Activated naive CD8-positive, alpha-beta T cell treated with anti-CD3 and anti-CD28 coated beads, Interleukin-2, amount 50 U/mL, for 24 hours (primary cell): ENCODE measurements around the gene UGT2B11.
"Not testable (repeated sequence)": the region's sequence is repeated elsewhere in the genome, so short reads cannot be mapped to it uniquely, and the experiment has no call there.

Experiments
- ATAC-seq: fragments of 150-1000 bp; cut with Tn5 transposase; one replicate; pipeline ENCODE4 v1.10.0; 2021
- DNase-seq: peaks from one replicate; pipeline ENCODE4 v3.0.0; 2021
- H3K27ac Mint-ChIP-seq: one replicate; pipeline ENCODE4 v1.8.0; 2021; ENCODE audit warnings: mild to moderate bottlenecking, mixed read lengths
- H3K27me3 Mint-ChIP-seq: one replicate; pipeline ENCODE4 v1.8.0; 2021; ENCODE audit warnings: mixed read lengths
- H3K36me3 Mint-ChIP-seq: one replicate; pipeline ENCODE4 v1.8.0; 2021; ENCODE audit warnings: low read depth, mixed read lengths
- H3K4me1 Mint-ChIP-seq: one replicate; pipeline ENCODE4 v1.8.0; 2021; ENCODE audit warnings: mixed read lengths
- H3K4me3 Mint-ChIP-seq: one replicate; pipeline ENCODE4 v1.8.0; 2021; ENCODE audit warnings: mild to moderate bottlenecking, moderate library complexity, mixed read lengths
- H3K9me3 Mint-ChIP-seq: one replicate; pipeline ENCODE4 v1.8.0; 2021; ENCODE audit warnings: mixed read lengths

UGT2B11 gene

DNA sequence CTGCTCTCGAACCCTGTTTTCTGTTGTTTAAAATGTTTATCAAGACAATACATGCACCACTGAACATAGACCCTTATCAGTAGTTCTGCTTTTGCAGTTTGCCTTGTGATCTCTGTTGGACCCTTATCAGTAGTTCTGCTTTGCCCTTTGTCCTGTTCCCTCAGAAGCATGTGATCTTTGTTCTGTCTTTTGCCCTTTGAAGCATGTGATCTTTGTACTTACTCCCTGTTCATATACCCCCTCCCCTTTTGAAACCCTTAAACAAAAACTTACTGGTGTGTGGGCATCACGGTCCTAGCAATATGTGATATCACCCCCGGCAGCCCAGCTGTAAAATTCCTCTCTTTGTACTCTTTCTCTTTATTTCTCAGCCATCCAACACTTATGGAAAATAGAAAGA is 22.6 kb downstream of the UGT2B11 start:
- not testable (repeated sequence) for H3K4me1 Mint-ChIP-seq, H3K36me3 Mint-ChIP-seq, DNase-seq, H3K4me3 Mint-ChIP-seq, H3K27ac Mint-ChIP-seq, H3K9me3 Mint-ChIP-seq, H3K27me3 Mint-ChIP-seq, ATAC-seq

DNA sequence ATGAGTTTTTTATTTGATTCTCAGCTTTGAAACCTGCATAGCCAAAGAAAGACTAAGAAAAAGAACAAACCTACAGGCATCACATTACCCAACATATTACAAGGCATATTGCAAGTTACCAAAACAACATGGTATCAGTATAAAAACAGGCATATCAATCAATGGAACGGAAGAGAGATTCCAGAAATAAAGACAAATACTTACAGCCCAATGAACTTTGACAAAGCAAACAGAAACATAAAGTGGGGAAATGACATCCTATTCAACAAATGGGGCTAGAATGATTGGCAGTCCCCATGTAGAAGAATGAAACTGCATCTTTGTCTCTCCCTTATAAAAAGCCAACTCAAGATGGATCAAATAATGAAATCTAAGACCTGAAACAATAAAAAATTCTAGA is 23.9 kb downstream of the UGT2B11 start:
- DNase-seq, H3K9me3 Mint-ChIP-seq, H3K4me3 Mint-ChIP-seq, ATAC-seq, H3K36me3 Mint-ChIP-seq, H3K4me1 Mint-ChIP-seq, H3K27me3 Mint-ChIP-seq, H3K27ac Mint-ChIP-seq: not testable (repeated sequence)

DNA sequence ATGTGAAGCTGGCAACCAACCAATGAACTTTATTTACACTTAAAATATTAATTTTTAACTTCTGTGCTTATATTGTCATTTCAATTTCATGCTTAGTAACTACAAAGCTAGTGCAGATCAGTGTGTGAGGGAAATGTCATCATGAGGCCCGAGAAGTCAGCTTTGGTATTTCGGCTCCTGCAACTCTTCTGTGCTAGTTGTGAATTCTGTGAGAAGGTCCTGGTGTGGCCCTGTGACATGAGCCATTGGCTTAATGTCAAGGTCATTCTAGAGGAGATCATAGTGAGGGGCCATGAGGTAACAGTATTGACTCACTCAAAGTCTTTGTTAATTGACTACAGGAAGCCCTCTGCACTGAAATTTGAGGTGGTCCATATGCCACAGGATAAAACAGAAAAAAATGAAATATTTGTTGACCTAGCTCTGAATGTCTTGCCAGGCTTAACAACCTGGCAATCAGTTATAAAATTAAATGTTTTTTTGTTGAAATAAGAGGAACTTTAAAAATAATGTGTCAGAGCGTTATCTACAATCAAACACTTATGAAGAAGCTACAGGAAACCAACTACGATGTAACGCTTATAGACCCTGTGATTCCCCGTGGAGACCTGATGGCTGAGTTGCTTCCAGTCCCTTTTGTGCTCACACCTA is 32.9 kb downstream of the UGT2B11 start:
- H3K4me1 Mint-ChIP-seq, H3K36me3 Mint-ChIP-seq, H3K4me3 Mint-ChIP-seq, H3K27me3 Mint-ChIP-seq, H3K9me3 Mint-ChIP-seq, DNase-seq, ATAC-seq, H3K27ac Mint-ChIP-seq: not testable (repeated sequence)

DNA sequence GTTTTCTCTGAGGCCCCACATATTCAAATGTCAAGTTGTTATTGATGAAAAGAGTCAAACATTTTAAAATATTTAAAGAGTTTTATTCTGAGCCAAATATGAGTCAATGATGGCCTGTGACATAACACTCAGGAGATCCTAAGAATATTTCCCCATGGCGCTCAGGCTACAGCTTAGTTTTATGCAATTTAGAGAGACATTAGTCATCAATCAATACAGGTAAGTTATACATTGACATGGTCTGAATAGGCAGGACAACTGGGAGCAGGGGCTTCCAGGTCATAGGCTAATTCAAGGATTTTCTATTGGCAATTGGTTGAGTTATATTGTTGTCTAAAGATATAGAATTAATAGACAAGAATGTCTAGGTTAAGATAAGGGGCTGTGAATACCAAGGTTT is 34.7 kb downstream of the UGT2B11 start:
- H3K9me3 Mint-ChIP-seq, H3K4me3 Mint-ChIP-seq, H3K27me3 Mint-ChIP-seq, H3K4me1 Mint-ChIP-seq, ATAC-seq, H3K27ac Mint-ChIP-seq, H3K36me3 Mint-ChIP-seq, DNase-seq: not testable (repeated sequence)

DNA sequence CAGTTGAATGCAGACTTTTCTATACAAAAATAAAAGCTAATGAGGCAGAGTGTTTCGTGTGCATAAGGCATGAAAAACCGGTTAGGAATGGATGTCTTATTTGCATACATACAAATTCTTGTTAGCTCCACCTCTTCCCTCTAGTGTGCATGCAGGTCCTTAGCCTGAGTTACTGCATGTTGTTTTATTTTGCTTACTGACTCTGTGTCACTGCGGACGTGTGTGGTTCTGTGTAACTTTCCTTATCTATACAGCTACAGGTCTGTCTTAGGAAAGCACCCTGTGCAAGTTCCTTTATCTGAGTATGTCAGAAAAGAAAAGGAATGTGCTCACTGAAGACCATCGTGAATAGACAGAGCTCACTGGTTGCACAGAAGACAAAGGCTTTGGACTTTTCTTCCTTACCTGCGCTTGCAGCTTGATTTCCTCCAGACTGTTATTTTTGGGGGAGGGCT is 35.8 kb downstream of the UGT2B11 start:
- not testable (repeated sequence) for H3K4me3 Mint-ChIP-seq, H3K27me3 Mint-ChIP-seq, ATAC-seq, H3K36me3 Mint-ChIP-seq, H3K9me3 Mint-ChIP-seq, H3K4me1 Mint-ChIP-seq, H3K27ac Mint-ChIP-seq, DNase-seq

DNA sequence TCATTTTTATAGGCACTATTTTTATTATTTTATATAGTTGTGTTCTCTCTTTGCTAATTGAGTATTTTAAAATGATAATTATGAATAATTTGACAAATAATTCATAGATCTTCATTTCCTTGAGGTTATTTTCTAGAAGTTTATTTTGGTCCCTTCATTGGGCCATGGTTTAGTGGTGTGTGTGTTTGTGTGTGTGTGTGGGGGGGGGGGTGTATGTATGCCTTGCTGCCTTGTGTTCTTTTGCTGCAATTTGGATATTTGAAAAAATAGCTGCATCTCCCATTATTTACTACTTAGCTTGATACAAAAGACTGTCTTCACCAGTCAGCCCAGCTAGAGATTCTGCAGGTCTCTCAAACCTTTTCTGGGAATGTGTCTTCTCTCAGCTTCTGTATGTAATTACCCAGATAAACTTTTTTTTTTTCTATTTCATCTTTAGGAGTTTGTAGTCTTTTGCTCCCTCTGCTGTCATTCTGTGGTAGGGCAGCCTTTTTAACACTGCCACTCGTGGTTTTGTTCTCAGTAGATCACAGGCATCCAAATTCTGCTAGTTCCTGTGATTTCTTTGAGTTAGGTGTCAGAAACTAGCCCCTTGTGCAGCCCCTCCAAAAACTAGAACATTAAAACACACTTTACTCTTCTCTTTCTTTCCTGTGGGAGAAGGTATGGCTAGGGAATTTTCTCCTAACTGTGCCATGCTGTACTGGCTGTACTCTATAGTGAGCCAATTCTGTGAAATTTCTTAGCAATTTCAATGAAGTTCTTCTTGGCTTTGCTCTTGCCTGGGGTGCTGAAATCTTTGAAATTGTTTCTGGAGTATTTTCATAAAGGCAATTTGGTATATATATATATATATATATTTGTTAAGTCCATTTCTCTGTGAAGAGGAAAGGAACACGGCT is 44.1 kb downstream of the UGT2B11 start:
- H3K36me3 Mint-ChIP-seq, ATAC-seq, H3K4me3 Mint-ChIP-seq, H3K4me1 Mint-ChIP-seq, H3K9me3 Mint-ChIP-seq, H3K27me3 Mint-ChIP-seq, H3K27ac Mint-ChIP-seq: not testable (repeated sequence)
- peak; percentile 3 for DNase-seq

DNA sequence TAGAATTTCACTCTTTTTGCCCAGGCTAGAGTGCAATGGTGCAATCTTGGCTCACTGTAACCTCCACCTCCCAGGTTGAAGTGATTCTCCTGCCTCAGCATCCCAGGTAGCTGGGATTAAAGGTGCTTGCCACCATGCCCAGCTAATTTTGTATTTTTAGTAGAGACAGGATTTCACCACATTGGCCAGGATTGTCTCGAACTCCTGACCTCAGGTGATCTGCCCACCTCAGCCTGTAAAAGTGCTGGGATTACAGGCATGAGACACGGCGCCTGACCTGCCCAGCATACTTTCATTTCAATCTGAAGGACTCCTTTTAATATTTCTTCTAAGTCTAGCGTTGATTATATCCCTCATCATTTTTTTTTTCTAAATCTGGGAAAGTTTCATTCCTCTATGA is 45.4 kb downstream of the UGT2B11 start:
- not testable (repeated sequence) for DNase-seq, ATAC-seq, H3K4me1 Mint-ChIP-seq, H3K36me3 Mint-ChIP-seq, H3K27ac Mint-ChIP-seq, H3K4me3 Mint-ChIP-seq, H3K27me3 Mint-ChIP-seq, H3K9me3 Mint-ChIP-seq

DNA sequence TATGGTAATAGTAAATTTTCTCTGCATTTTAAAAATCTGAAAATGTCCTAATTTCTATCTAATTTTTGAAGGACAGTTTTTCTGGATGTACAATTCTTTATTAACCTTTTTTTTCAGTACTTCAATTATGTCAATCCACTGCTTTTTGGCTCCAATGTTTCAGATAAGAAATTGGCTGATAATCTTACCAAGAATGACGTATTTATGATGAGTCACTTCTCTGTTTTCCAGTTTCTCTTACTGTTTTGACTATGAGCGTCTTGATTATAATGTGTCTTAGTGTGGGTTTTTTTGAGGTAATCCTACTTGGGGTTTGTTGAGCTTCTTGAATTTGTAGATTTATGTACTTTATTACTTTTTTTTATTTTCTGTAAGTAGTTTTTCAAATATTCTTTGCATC is 47.2 kb downstream of the UGT2B11 start:
- no peak for ATAC-seq
- DNase-seq: no peak
- H3K4me1 Mint-ChIP-seq: no peaks in the 10 kb centered on the region
- H3K4me3 Mint-ChIP-seq: no peak overlapping the region
- no peak overlapping the region for H3K27ac Mint-ChIP-seq
- no peaks in the 10 kb centered on the region for H3K36me3 Mint-ChIP-seq
- peaks cover 10% of the 10 kb centered on the region for H3K9me3 Mint-ChIP-seq
- peaks cover 2% of the 10 kb centered on the region for H3K27me3 Mint-ChIP-seq

DNA sequence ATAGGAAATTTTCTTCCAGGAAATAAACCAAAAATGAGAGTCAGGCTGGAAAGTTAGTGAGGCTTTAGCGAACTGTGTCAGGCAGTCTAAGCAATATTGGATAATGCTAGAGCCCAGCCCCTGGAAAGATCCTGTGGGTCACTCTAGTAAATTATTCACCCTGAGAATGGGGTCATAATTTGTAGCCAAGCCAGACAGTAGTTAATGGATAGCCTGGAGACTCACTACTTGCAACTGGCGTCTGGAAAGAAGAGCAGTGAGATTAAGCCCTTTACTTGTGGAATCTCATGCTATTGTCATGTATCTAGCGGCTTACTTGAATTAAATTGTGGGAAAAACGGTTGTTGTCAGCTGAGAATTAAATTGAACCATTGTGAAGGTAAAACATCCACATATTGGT is 48.2 kb downstream of the UGT2B11 start:
- not testable (repeated sequence) for ATAC-seq, H3K9me3 Mint-ChIP-seq, H3K27me3 Mint-ChIP-seq, H3K4me1 Mint-ChIP-seq, H3K4me3 Mint-ChIP-seq, H3K36me3 Mint-ChIP-seq, H3K27ac Mint-ChIP-seq, DNase-seq

DNA sequence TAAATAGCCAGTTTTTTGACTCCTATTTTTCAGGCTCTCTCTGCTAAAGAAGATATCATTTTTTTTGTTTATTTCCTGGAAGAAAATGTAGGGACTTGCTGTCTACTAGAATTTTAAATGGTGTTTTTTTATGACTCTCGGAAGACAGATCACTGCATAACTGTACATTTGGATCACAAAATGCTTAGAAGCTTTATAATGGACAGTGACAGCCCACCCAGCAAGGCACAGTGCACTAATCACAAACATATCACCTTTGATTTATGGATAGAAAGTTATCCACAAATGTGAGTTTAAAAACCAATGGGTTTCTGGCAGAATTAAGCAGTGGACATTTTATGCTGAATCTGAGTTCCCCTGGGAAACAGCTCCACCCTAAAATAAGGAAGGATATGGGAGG is 48.8 kb downstream of the UGT2B11 start:
- not testable (repeated sequence) for H3K9me3 Mint-ChIP-seq, H3K27me3 Mint-ChIP-seq, ATAC-seq, H3K4me1 Mint-ChIP-seq, H3K4me3 Mint-ChIP-seq, H3K27ac Mint-ChIP-seq, DNase-seq, H3K36me3 Mint-ChIP-seq

DNA sequence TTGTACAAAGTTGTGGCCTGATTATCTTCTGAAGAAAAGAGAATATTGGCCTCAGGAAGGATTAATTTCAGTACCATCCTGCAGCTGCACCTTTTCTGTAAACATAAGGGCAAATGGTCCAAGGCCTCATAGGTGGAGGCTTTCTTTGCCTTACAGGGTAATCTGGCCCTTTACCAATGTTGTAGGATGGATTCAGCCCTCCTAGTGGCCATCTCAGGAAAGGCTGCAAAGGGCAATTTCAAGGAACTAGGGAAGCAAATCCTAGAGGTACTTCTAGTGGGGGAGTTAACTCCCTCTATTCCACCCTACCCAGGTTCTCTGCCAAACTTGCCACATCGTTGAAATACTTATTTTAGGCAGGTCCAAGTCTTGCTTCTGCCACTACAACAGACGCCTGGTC is 57.6 kb downstream of the UGT2B11 start:
- ATAC-seq: no peak
- no peaks in the 10 kb centered on the region for H3K4me1 Mint-ChIP-seq
- no peaks in the 10 kb centered on the region for H3K9me3 Mint-ChIP-seq
- H3K4me3 Mint-ChIP-seq: no peak overlapping the region
- no peak for DNase-seq
- no peaks in the 10 kb centered on the region for H3K27me3 Mint-ChIP-seq
- H3K36me3 Mint-ChIP-seq: no peaks in the 10 kb centered on the region
- no peak overlapping the region for H3K27ac Mint-ChIP-seq

DNA sequence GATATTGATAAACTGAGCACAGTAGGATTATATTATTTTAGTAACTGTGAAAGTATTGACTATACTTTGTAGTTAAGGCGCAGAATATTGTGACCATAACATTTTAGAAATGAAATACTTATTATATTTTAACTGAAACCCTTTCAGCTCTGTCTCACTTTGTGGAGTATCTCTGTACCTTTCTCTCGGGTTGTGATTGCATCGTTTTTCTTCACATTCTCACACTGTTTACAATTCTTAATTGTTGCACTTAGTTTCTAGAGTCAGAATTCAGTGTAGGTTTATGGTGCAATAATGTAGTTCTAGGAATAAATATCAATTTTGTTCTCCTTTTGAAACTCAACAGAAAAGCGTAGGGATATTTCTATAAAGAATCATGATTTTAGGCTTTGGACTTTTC is 60.5 kb downstream of the UGT2B11 start:
- DNase-seq (no peak), ATAC-seq (no peak)
- Mint-ChIP-seq H3K27ac (no peak overlapping the region), H3K4me1 (no peaks in the 10 kb centered on the region), H3K27me3 (no peaks in the 10 kb centered on the region), H3K4me3 (no peak overlapping the region), H3K9me3 (no peaks in the 10 kb centered on the region), H3K36me3 (no peaks in the 10 kb centered on the region)
